Measurements from ENCODE around the gene MS4A15. TPM values are rescaled to one million over a fixed set of nuclear protein-coding genes. Genes with fewer than 3 reads are reported as not detected.
"Not testable (repeated sequence)": the region's sequence is repeated elsewhere in the genome, so short reads cannot be mapped to it uniquely, and the experiment has no call there.

The MS4A15 gene, protein sequence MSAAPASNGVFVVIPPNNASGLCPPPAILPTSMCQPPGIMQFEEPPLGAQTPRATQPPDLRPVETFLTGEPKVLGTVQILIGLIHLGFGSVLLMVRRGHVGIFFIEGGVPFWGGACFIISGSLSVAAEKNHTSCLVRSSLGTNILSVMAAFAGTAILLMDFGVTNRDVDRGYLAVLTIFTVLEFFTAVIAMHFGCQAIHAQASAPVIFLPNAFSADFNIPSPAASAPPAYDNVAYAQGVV
- total RNA-seq = not detected in 2 replicates

DNA sequence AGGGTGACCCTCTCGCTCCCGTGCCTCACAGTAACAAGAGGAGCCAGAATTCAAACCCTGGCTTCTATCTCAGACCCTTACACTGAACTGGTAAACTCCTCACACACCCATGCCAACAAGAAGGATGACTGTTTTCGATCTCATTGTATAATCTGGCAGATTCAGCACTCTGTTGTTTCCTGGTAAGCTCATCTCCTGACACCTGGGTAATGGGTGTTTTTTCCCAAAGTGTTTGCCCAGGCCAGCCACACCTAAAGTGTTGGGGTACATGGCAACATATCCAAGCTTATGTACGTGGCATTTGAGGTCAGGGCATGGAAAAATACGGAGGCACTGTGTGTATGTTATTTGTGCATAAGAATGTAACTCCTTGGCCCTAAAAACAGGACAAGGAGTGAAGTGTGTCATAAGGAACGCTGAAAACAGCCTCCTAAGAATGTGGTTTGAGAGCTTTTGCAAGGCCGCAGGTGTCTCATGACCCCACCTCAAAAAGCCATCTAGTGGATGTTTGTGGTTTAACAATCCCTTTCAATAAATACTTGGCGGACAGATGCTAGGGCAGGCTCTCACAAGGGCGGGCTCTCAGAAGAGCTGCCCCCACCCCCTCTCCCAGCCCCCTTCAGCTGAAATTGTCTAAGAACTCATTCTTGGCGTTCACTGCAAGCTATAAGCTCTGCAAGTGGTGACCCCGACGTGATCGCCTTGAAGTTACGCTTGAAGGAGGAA, at the start of gene MS4A15:
Gene MS4A15 (plus strand): TSS at position 561 of the 726 bp plus-strand sequence. CDS start 6,867 bp downstream, outside the sequence.
- CTCF ChIA-PET = interaction anchor here (1.3 to 1.7 kb wide), 3 partner anchors 20 to 408 kb away, joined by 5 to 12 read pairs (median 6); no protein-coding TSS in a partner anchor
- TF ChIP-seq, protein P1, sequence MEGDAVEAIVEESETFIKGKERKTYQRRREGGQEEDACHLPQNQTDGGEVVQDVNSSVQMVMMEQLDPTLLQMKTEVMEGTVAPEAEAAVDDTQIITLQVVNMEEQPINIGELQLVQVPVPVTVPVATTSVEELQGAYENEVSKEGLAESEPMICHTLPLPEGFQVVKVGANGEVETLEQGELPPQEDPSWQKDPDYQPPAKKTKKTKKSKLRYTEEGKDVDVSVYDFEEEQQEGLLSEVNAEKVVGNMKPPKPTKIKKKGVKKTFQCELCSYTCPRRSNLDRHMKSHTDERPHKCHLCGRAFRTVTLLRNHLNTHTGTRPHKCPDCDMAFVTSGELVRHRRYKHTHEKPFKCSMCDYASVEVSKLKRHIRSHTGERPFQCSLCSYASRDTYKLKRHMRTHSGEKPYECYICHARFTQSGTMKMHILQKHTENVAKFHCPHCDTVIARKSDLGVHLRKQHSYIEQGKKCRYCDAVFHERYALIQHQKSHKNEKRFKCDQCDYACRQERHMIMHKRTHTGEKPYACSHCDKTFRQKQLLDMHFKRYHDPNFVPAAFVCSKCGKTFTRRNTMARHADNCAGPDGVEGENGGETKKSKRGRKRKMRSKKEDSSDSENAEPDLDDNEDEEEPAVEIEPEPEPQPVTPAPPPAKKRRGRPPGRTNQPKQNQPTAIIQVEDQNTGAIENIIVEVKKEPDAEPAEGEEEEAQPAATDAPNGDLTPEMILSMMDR (IDR thresholded peaks at IDR 0.05) = no peak

DNA sequence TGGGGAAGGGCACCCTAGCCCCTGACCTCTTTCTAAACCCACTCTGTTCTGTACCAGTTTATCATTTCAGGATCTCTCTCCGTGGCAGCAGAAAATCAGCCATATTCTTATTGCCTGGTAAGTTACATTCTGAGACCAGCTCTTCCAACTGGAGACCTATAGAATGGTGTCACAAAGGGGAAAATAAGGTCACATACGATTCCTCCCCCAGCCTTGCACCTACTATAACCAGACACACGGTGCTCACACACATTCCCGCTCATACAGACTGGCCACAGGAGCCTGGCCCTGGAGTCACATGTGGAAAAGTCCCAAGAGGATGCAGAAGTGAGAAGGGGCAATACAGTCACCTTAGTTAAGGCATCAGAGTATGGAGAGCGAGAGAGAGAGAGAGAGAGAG, 49.7 kb upstream of the MS4A15 start:
- Mint-ChIP-seq H3K36me3 (ENCODE audit: low read depth) (no peaks in the 10 kb centered on the region), H3K9me3 (no peaks in the 10 kb centered on the region), H3K4me1 (no peaks in the 10 kb centered on the region), H3K27ac (no peak overlapping the region), H3K27me3 (peaks cover 2% of the 10 kb centered on the region), H3K4me3 (no peak overlapping the region)
- TF ChIP-seq, protein P1 (IDR thresholded peaks at IDR 0.05) = no peak
- CTCF ChIA-PET = interaction anchor here (0.9 kb wide), 1 partner anchor 56 kb away, joined by 4 read pairs; no protein-coding TSS in a partner anchor
- ATAC-seq (ENCODE audit: low read depth) (no peak), DNase-seq (no peak)
- intact Hi-C loops (cut with micrococcal nuclease) = loop anchor here (10.0 kb wide), 1 partner anchor 48 kb away; the partner anchor contains the start of gene MS4A15
- POLR2A ChIA-PET = interaction anchor here (0.6 to 0.7 kb wide), 2 partner anchors 10 to 91 kb away, joined by 3 to 5 read pairs; no protein-coding TSS in a partner anchor

More for the DNA sequence above, at the start of gene MS4A15:
- no peak within 1 kb of the TSS for H3K27ac Mint-ChIP-seq
- peaks cover 18% of the 10 kb centered on the region for H3K4me1 Mint-ChIP-seq
- no peaks in the 10 kb centered on the region for H3K9me3 Mint-ChIP-seq
- POLR2A ChIA-PET = no interaction called here
- peak; percentile 50 for ATAC-seq (ENCODE audit: low read depth)
- H3K27me3 Mint-ChIP-seq = peaks cover 29% of the 10 kb centered on the region
- no peak for DNase-seq
- H3K36me3 Mint-ChIP-seq (ENCODE audit: low read depth) = no peaks in the 10 kb centered on the region
- intact Hi-C loops (cut with micrococcal nuclease) = loop anchor here (2.0 to 10.0 kb wide), 2 partner anchors 52 to 492 kb away; no protein-coding TSS in a partner anchor
- H3K4me3 Mint-ChIP-seq = no peak within 1 kb of the TSS

DNA sequence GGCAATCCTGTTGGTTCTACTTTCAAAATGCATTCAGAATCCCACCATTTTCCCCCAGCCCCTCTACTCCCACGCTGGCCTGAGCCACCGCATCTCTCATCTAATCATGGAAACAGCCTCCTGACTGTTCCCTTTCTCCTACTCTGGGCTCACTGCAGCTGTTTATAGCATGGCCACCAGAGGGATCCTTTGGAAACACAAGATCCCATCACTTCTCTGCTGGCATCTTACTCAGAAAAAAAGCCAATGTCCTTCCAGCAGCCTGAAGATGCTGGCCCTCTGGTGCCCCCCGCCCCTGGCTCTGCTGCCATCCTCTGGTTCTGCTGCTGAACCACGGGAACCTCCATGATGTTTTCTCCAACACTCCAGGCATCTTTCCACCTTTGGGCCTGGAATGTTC, 46.2 kb upstream of the MS4A15 start:
- Mint-ChIP-seq H3K4me3 (no peak overlapping the region), H3K27me3 (peaks cover 14% of the 10 kb centered on the region), H3K36me3 (ENCODE audit: low read depth) (no peaks in the 10 kb centered on the region), H3K27ac (no peak overlapping the region), H3K9me3 (no peaks in the 10 kb centered on the region), H3K4me1 (no peaks in the 10 kb centered on the region)
- intact Hi-C loops (cut with micrococcal nuclease) = no loop called here
- DNase-seq = no peak
- TF ChIP-seq, protein P1 (IDR thresholded peaks at IDR 0.05) = no peak
- ChIA-PET POLR2A (no interaction called here), CTCF (no interaction called here)
- ATAC-seq (ENCODE audit: low read depth) = no peak

DNA sequence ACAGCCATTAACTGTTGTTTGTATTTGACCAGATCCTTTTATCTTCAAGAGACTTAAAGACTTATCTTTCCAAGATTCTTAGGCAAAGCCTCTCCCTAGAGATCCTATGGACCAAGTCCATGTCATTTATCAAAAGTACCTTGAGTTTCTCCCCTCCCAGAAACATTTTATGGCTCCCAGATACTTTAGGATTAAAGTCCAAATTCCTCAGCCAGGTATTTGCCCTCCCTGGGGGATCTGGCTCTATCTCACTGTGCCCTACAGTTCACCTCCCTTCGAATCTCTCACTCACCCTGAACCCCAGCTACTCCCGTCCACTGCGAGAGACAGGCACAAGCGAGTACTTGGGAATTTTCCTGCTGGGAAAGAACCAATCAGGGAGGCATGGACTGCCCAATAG, 45.4 kb upstream of the MS4A15 start:
- Mint-ChIP-seq H3K27me3 (peaks cover 14% of the 10 kb centered on the region), H3K27ac (no peak overlapping the region), H3K9me3 (no peaks in the 10 kb centered on the region), H3K4me3 (no peak overlapping the region), H3K4me1 (no peaks in the 10 kb centered on the region), H3K36me3 (ENCODE audit: low read depth) (no peaks in the 10 kb centered on the region)
- ChIA-PET POLR2A (no interaction called here), CTCF (no interaction called here)
- no peak for DNase-seq
- TF ChIP-seq, protein P1 (IDR thresholded peaks at IDR 0.05) = no peak
- no peak for ATAC-seq (ENCODE audit: low read depth)
- intact Hi-C loops (cut with micrococcal nuclease) = no loop called here

DNA sequence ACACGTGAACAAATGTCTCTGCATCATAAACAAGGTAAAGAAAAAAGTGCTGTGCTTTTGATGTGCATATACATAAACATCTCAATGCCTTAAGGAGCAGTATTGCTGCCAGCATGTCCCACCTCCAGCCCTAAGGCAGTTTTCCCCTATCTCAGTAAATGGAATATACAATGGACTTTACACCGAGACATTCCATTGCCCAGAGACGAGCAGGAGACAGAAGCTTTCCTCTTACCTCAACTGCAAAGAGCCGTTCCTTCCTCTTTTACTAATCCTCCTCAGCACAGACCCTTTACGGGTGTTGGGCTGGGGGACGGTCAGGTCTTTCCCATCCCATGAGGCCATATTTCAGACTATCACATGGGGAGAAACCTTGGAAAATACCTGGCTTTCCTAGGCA, 43.2 kb upstream of the MS4A15 start:
- H3K4me3 Mint-ChIP-seq; DNase-seq; H3K36me3 Mint-ChIP-seq (ENCODE audit: low read depth); CTCF ChIA-PET; H3K27ac Mint-ChIP-seq; POLR2A ChIA-PET; ATAC-seq (ENCODE audit: low read depth); H3K4me1 Mint-ChIP-seq; intact Hi-C loops (cut with micrococcal nuclease); H3K9me3 Mint-ChIP-seq: not testable (repeated sequence)
- peaks cover 20% of the 10 kb centered on the region for H3K27me3 Mint-ChIP-seq

Data from activated B cell treated with CpG ODN at 0.5 μM for 24 hours (primary cell).